K562 (cell line): ENCODE results near the gene MINPP1. TPM values are rescaled to one million over a fixed set of nuclear protein-coding genes. Genes with fewer than 3 reads are reported as not detected.

Source experiments
- ATAC-seq: fragments of 200-7000 bp; cut with Tn5 transposase; 3 replicates; pipeline ENCODE4 v1.9.1; 2020; ENCODE audit warnings: moderate library complexity
- BruUV-seq: library from RNA; stranded (reverse); fragments of 400-500 nt; replicated peaks from 2 replicates; lab custom pipeline; 2021; lab: Mats Ljungman, UMichigan
- CTCF ChIA-PET: fragments of 300-600 bp; formaldehyde crosslinking; extraction: SDS; loops from one replicate; lab custom pipeline; 2021; ENCODE audit warnings: low intra/inter-chr PET ratio; lab: Yijun Ruan, JAX
- POLR2A ChIA-PET: fragments of 300-600, 350-650 bp; sonication (Branson Sonifier 250); formaldehyde crosslinking; extraction: SDS; loops from one replicate; lab custom pipeline; 2021; ENCODE audit warnings: antibody characterized with exemption, inconsistent platforms; lab: Yijun Ruan, JAX
- DNase-seq, 4 experiments: peaks; one replicate each; pipeline versions ENCODE4 v3.0.0 to v3.0.0-alpha.2; 2011 to 2018; ENCODE audit warnings: low spot score in 3 of 4, mixed read lengths in 3 of 4; ENCODE audit errors: extremely low read depth in 1 of 4
- FAIRE-seq: peaks from 2 replicates; lab custom pipeline; 2011; peaks lifted over from hg19 to GRCh38; lab: Jason Lieb, UNC
- H2AFZ ChIP-seq: 2 replicates; pipeline ENCODE4 v1.6.0; 2011; ENCODE audit warnings: low read depth, low read length, control low read depth, inconsistent platforms
- H3K27ac ChIP-seq: fragments of 200-600 bp; 3 replicates; pipeline ENCODE4 v1.8.0; 2011; ENCODE audit warnings: low read depth, mild to moderate bottlenecking, control low read depth, inconsistent platforms, low read length, moderate library complexity, mixed read lengths; ENCODE audit errors: extremely low read depth
- H3K27me3 ChIP-seq, 2 experiments: fragments of 300-600 bp in 1 of 2; 2 replicates in 1 of 2; 3 replicates in 1 of 2; pipeline versions ENCODE4 v1.6.0 to v1.8.0; 2011; ENCODE audit warnings: inconsistent platforms in 2 of 2, low read length in 2 of 2, mild to moderate bottlenecking in 1 of 2, mixed read lengths in 1 of 2, moderate library complexity in 1 of 2; ENCODE audit not compliant: control insufficient read depth in 2 of 2, insufficient read depth in 2 of 2
- H3K36me3 ChIP-seq: fragments of 300-600 bp; 3 replicates; pipeline ENCODE4 v1.8.0; 2011; ENCODE audit warnings: mild to moderate bottlenecking, low read length, inconsistent platforms; ENCODE audit not compliant: control insufficient read depth, insufficient read depth
- H3K4me1 ChIP-seq, 2 experiments: fragments of 200-600 bp in 1 of 2; replicated peaks in 1 of 2; 2 replicates in 1 of 2; 3 replicates in 1 of 2; pipeline versions ENCODE4 v1.5.1 to v1.8.0; 2011; ENCODE audit warnings: inconsistent platforms in 2 of 2, low read length in 2 of 2, mild to moderate bottlenecking in 1 of 2, mixed read lengths in 1 of 2, moderate library complexity in 1 of 2; ENCODE audit not compliant: control insufficient read depth in 2 of 2, insufficient read depth in 2 of 2
- H3K4me2 ChIP-seq: 2 replicates; pipeline ENCODE4 v1.6.1; 2011; ENCODE audit warnings: low read length, control low read depth, inconsistent platforms, mixed read lengths; ENCODE audit not compliant: insufficient read depth
- H3K4me3 ChIP-seq: fragments of 200-600 bp; sonication (generic), shearing (Covaris generic); 2 replicates; pipeline ENCODE4 v1.5.1; 2016; ENCODE audit warnings: control low read depth, inconsistent platforms
- H3K79me2 ChIP-seq: fragments of 200-600 bp; 3 replicates; pipeline ENCODE4 v1.8.0; 2011; ENCODE audit warnings: low read length, inconsistent platforms; ENCODE audit not compliant: control insufficient read depth, insufficient read depth
- H3K9ac ChIP-seq, 2 experiments: 2 replicates each; pipeline versions ENCODE4 v1.6.0 to v1.6.1; 2011; ENCODE audit warnings: low read depth in 2 of 2, low read length in 2 of 2, control low read depth in 1 of 2, inconsistent platforms in 1 of 2, mild to moderate bottlenecking in 1 of 2, mixed read lengths in 1 of 2; ENCODE audit not compliant: insufficient read depth in 1 of 2
- H3K9me1 ChIP-seq: one replicate; pipeline ENCODE4 v1.6.0; 2011; ENCODE audit warnings: inconsistent platforms, mild to moderate bottlenecking, low read length, moderate library complexity; ENCODE audit not compliant: control insufficient read depth, insufficient read depth
- H3K9me3 ChIP-seq: replicated peaks from 2 replicates; pipeline ENCODE4 v1.5.1; 2011; ENCODE audit warnings: low read depth, low read length, inconsistent platforms; ENCODE audit not compliant: control insufficient read depth, insufficient read depth
- H4K20me1 ChIP-seq: replicated peaks from 2 replicates; pipeline ENCODE4 v1.6.1; 2011; ENCODE audit warnings: low read length, inconsistent platforms, mixed read lengths; ENCODE audit not compliant: control insufficient read depth, insufficient read depth
- HDAC1 ChIP-seq, 2 experiments: fragments of 450-650 bp; IDR thresholded peaks; 2 replicates each; pipeline ENCODE4 v1.6.1; 2016 to 2017; ENCODE audit warnings: inconsistent platforms in 1 of 2, mild to moderate bottlenecking in 1 of 2, moderate library complexity in 1 of 2
- ILF3 ChIP-seq: fragments of 450-650 bp; IDR thresholded peaks from 2 replicates; pipeline ENCODE4 v1.6.1; 2018; ENCODE audit warnings: antibody characterized with exemption, mild to moderate bottlenecking, moderate library complexity, borderline replicate concordance
- PML ChIP-seq: IDR thresholded peaks from 2 replicates; pipeline ENCODE4 v1.6.1; 2012; ENCODE audit warnings: low read length, inconsistent platforms
- PYGO2 ChIP-seq: fragments of 450-650 bp; IDR thresholded peaks from 2 replicates; pipeline ENCODE4 v1.6.1; 2016; ENCODE audit warnings: mild to moderate bottlenecking, missing genetic modification characterization, moderate library complexity, missing compliant biosample characterization
- SAFB ChIP-seq: fragments of 200-400 bp; formaldehyde crosslinking; IDR thresholded peaks from 2 replicates; pipeline ENCODE4 v1.6.1; 2017; ENCODE audit warnings: low read depth, low read length, borderline replicate concordance
- SMAD2 ChIP-seq: fragments of 150-350 bp; IDR thresholded peaks from 2 replicates; pipeline ENCODE4 v1.6.1; 2014; ENCODE audit warnings: low read depth, mild to moderate bottlenecking, low read length
- SMARCA4 ChIP-seq: fragments of 450-650 bp; IDR thresholded peaks from 2 replicates; pipeline ENCODE4 v1.6.1; 2016
- SOX6 ChIP-seq: fragments of 450-650 bp; IDR thresholded peaks from 2 replicates; pipeline ENCODE4 v1.6.1; 2014; ENCODE audit warnings: mild to moderate bottlenecking
- TFAP4 ChIP-seq: sonication (generic); formaldehyde crosslinking; IDR thresholded peaks from 2 replicates; pipeline ENCODE4 v1.8.0; 2022; ENCODE audit warnings: missing genetic modification reagents, mild to moderate bottlenecking, moderate library complexity, borderline replicate concordance
- ZBTB5 ChIP-seq: fragments of 450-650 bp; IDR thresholded peaks from 2 replicates; pipeline ENCODE4 v1.6.1; 2017; ENCODE audit warnings: antibody characterized with exemption
- ZBTB7A ChIP-seq: IDR thresholded peaks from 2 replicates; pipeline ENCODE4 v1.6.1; 2011; ENCODE audit warnings: low read depth, mild to moderate bottlenecking, low read length, moderate library complexity, borderline replicate concordance; ENCODE audit not compliant: control insufficient read depth
- ZFP91 ChIP-seq: sonication (generic); formaldehyde crosslinking; IDR thresholded peaks from 2 replicates; pipeline ENCODE4 v1.8.0; 2022; ENCODE audit warnings: mild to moderate bottlenecking, missing genetic modification reagents
- ZNF175 ChIP-seq: fragments of 200-800 bp; sonication (Bioruptor generic); IDR thresholded peaks from 2 replicates; pipeline ENCODE4 v1.6.1; 2016; ENCODE audit warnings: low read depth, mild to moderate bottlenecking, missing genetic modification characterization, missing compliant biosample characterization
- ZNF197 ChIP-seq: fragments of 200-800 bp; sonication (Bioruptor generic); IDR thresholded peaks from 2 replicates; pipeline ENCODE4 v1.6.1; 2016; ENCODE audit warnings: low read depth, missing genetic modification characterization, missing compliant biosample characterization
- WGBS: fragments of 100-300 bp; shearing (Covaris generic); methylation state at CpG from one replicate; pipeline ENCODE4 v1.1.6; 2016; ENCODE audit warnings: low coverage, mixed read lengths; ENCODE audit not compliant: insufficient coverage; ENCODE audit errors: missing lambda C conversion rate; 5-methylcytosine and 5-hydroxymethylcytosine counted together
- in situ Hi-C: fragments of 300-500 bp; cut with MboI; formaldehyde crosslinking; loops from 4 replicates; pipeline ENCODE4 v1.15.0; 2018; ENCODE audit warnings: inconsistent platforms, mixed read lengths
- intact Hi-C: fragments of 100-400 bp; cut with micrococcal nuclease; formaldehyde crosslinking; loops from 2 replicates; pipeline ENCODE4 v1.14.2; 2022
- polyA plus RNA-seq, 8 experiments: library from polyadenylated mRNA; depleted of rRNA in 4 of 8; stranded (reverse) in 5 of 8; unstranded in 3 of 8; fragments of >200 nt; fragmentation: Nextera tagmentation in 2 of 8; fragmentation: Illumina TruSeq in 1 of 8; extraction: Ambion mirVana in 2 of 8; extraction: Trizol in 1 of 8; gene quantifications; 2 replicates each; pipeline versions ENCODE4 v1.2.1 to v1.2.3, GENCODE V29; 2011 to 2014; ENCODE audit warnings: inconsistent platforms in 1 of 8, missing spikeins in 1 of 8
- total RNA-seq, 7 experiments: library from RNA; depleted of rRNA in 6 of 7; stranded (reverse); fragments of >200 nt in 6 of 7; fragmentation: Illumina TruSeq in 2 of 7; extraction: Trizol in 2 of 7; gene quantifications; 2 replicates each; pipeline versions ENCODE4 v1.2.1 to v1.2.3, GENCODE V29; 2011 to 2021; ENCODE audit warnings: low replicate concordance in 1 of 7

The MINPP1 gene
- total and polyA plus RNA-seq, 9 of the 15 experiments (the other 6 are each of a cell fraction or from before 2014, with no cell fraction given) = 11.5 to 44.5 (median 27.1) TPM

GRCh38 chr10:87578160-87578841 is 73.6 kb downstream of the MINPP1 start:
- CTCF ChIA-PET = no interaction called here

More at GRCh38 chr10:87578160-87578841, 73.6 kb downstream of the MINPP1 start:
- intact Hi-C loops (no loop called here), in situ Hi-C loops (no loop called here)
- Histone ChIP-seq H3K27me3 (peaks cover 0 to 17% of the 10 kb centered on the region in 2 experiments; a peak in 2 of 5 replicates), H3K9ac (no peak overlapping the region), H3K9me1 (no peaks in the 10 kb centered on the region), H3K36me3 (no peaks in the 10 kb centered on the region), H3K9me3 (no peaks in the 10 kb centered on the region), H3K27ac (no peak overlapping the region), H3K4me1 (no peaks in the 10 kb centered on the region), H3K79me2 (no peaks in the 10 kb centered on the region), H3K4me3 (no peak overlapping the region), H4K20me1 (no peaks in the 10 kb centered on the region), H3K4me2 (no peak overlapping the region), H2AFZ (no peak overlapping the region)
- POLR2A ChIA-PET = interaction anchor here (0.9 kb wide), 1 partner anchor 11 kb away, joined by 3 read pairs; no protein-coding TSS in a partner anchor
- no TSS peak for BruUV-seq
- WGBS = 3% methylated on average over 5 of the region's 5 CpGs
- DNase-seq = no peak
- ATAC-seq = no peak
- FAIRE-seq = no peak
- TF ChIP-seq ZBTB5 (no peak), HDAC1 (IDR thresholded peaks at IDR 0.05) (no peak), ZNF197 (no peak), ZNF175 (no peak), ZFP91 (CRISPR knock-in tag) (no peak), PML (no peak), SOX6 (no peak), SMARCA4 (no peak), SMAD2 (no peak), ILF3 (no peak), ZBTB7A (no peak), SAFB (no peak), TFAP4 (CRISPR knock-in tag) (no peak), PYGO2 (tag) (no peak)
